GM19467 (cell line): Measurements from ENCODE around the gene NKAIN2.
"Not testable (repeated sequence)": the region's sequence is repeated elsewhere in the genome, so short reads cannot be mapped to it uniquely, and the experiment has no call there.

Source experiments
- ATAC-seq: cut with Tn5 transposase; IDR thresholded peaks from one replicate; pipeline ENCODE4 v1.9.1; 2021; ENCODE audit warnings: mild to moderate bottlenecking, moderate library complexity; ENCODE audit not compliant: unreplicated experiment

Gene NKAIN2

GRCh38 chr6:124022051-124022450 is 218.4 kb downstream of the NKAIN2 start:
- ATAC-seq: not testable (repeated sequence)

GRCh38 chr6:124022641-124023040 is 219.0 kb downstream of the NKAIN2 start:
- ATAC-seq: no peak

- ATAC-seq: no peak
Measured at GRCh38 chr6:124026694-124027093, 223.0 kb downstream of the NKAIN2 start.

GRCh38 chr6:124027392-124027791 is 223.7 kb downstream of the NKAIN2 start:
- ATAC-seq: no peak

GRCh38 chr6:124028117-124028516 is 224.5 kb downstream of the NKAIN2 start:
- no peak for ATAC-seq

GRCh38 chr6:124029567-124029966 is 225.9 kb downstream of the NKAIN2 start:
- no peak for ATAC-seq

GRCh38 chr6:124033501-124033900 is 229.8 kb downstream of the NKAIN2 start:
- ATAC-seq: no peak

- no peak for ATAC-seq
Measured at GRCh38 chr6:124036384-124036783, 232.7 kb downstream of the NKAIN2 start.

GRCh38 chr6:124040655-124041054 is 237.0 kb downstream of the NKAIN2 start:
- peak; percentile 79 for ATAC-seq

GRCh38 chr6:124052120-124052519 is 248.5 kb downstream of the NKAIN2 start:
- ATAC-seq: no peak

- ATAC-seq: no peak
Measured at GRCh38 chr6:124053315-124053714, 249.7 kb downstream of the NKAIN2 start.

GRCh38 chr6:124054034-124054433 is 250.4 kb downstream of the NKAIN2 start:
- ATAC-seq: no peak

- no peak for ATAC-seq
Measured at GRCh38 chr6:124055395-124055794, 251.7 kb downstream of the NKAIN2 start.

GRCh38 chr6:124055963-124056362 is 252.3 kb downstream of the NKAIN2 start:
- no peak for ATAC-seq

- no peak for ATAC-seq
Measured at GRCh38 chr6:124056407-124057334, 253.0 kb downstream of the NKAIN2 start.

- ATAC-seq: no peak
Measured at GRCh38 chr6:124057461-124057860, 253.8 kb downstream of the NKAIN2 start.

- ATAC-seq: no peak
Measured at GRCh38 chr6:124064317-124065113, 260.9 kb downstream of the NKAIN2 start.

- ATAC-seq: no peak
Measured at GRCh38 chr6:124066269-124066668, 262.6 kb downstream of the NKAIN2 start.

GRCh38 chr6:124066946-124067552 is 263.4 kb downstream of the NKAIN2 start:
- no peak for ATAC-seq

- ATAC-seq: no peak
Measured at GRCh38 chr6:124069230-124069950, 265.7 kb downstream of the NKAIN2 start.

GRCh38 chr6:124073021-124073420 is 269.4 kb downstream of the NKAIN2 start:
- ATAC-seq: no peak
